Left forelimb (tissue), 1 donor: ENCODE measurements around the gene HSPBP1.
"Not testable (repeated sequence)": the region's sequence is repeated elsewhere in the genome, so short reads cannot be mapped to it uniquely, and the experiment has no call there.

Experiments
- DNase-seq: peaks from one replicate; pipeline ENCODE4 v3.0.0-alpha.2; 2018; ENCODE audit warnings: low spot score

The HSPBP1 gene

GRCh38 chr19:55239004-55239403, 40.9 kb downstream of the HSPBP1 start:
- DNase-seq, result no peak

- no peak for DNase-seq
These were observed 41.9 kb downstream of the HSPBP1 start for GRCh38 chr19:55238030-55238429.

DNA sequence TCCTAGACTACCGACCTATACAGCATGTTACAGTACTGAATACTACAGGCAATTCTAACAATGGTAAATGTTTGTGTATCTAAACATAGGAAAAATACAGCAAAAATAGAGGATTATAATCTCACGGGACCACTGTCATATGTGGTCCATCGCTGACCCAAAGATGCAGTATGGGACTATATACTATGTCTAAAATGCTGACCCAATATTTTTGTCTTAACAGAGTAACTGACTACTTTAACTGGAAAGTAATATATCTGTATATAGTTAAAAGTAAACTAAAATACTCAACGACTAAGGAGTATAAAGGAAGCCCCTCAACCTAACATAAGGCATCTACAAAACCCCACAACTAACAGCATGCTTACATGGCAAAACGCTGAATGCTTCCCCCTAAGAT, 46.9 kb downstream of the HSPBP1 start:
- no peak for DNase-seq

DNA sequence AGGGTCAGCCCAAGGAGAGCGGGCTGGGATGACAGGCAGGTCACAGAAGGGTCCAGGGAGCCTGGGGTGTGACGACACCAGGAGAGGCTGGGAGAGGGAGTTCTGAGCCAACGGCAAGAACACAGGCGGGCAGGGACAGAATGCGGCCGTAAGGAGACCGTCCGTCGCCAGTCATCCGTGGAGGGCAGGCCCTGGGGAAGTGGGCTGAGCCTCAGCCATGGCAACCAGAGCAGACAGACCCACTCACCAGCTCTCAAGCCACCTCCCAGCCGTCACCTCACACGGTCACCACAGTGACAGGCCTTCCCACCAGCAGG, 47.7 kb downstream of the HSPBP1 start:
- no peak for DNase-seq

DNA sequence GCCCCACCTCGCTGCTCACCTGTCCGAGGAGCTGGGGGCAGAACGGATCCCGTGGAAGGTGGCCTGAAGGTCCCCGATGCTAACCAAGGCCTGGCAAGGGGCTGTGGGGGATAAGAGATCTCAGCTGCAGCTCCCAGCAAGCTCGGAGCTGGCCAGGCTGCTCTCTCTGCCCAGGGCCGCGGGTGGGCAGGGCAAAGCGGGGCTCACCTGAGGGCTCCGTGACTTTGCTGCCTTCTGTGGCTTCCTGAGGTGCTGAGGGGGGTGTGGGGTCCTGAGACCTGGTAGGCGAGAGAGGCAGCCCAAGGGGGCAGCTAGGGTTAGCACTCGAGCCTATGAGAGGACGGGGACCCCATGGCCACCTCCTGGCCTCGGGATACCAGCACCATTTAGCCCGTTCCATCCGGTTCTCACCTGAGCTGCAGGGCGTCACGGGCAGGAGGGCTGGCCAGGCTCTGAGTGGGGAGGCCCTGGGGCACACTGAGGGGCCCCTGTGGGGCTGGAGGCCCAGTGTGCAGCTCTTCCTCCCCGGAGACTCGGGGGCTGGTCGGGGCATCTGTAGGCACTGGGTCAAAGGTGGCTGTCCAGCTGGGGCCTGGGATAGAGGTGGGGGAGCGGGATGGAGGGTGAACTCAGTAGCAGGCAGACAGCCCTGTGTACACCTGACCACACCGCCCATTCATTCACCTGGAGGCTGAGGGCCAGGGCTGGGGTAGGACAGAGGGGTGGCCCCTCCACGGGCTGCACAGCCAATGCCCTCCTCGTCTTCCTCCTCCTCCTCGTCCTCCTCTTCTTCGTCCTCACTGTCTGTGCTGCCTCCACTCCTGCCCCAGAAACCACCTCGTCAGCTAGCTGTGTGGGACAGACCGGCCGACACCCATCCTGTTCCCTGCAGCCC, 48.3 kb downstream of the HSPBP1 start:
- no peak for DNase-seq

DNA sequence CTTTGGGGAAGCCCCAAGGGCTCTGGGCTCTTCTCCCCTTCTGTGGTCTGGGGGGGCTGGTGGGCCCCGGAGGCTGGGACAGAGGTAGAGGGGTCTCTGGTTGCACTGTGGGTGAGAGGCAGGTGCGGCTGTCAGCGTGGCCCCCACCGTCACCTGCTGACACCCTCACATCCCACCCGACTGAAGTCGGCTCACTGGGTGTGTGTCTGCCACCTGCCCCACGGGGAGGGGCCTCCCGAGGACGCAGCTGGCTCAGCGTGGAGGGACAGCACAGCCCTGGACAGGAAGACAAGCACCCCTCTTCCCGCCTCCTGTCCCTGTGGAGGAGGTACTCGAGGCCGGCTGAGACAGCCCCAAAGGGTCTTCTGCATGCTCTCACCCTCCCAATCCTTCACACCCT, 49.1 kb downstream of the HSPBP1 start:
- no peak for DNase-seq

GRCh38 chr19:55230329-55230728, 49.6 kb downstream of the HSPBP1 start:
- no peak for DNase-seq

GRCh38 chr19:55229789-55230182, 50.1 kb downstream of the HSPBP1 start:
- no peak for DNase-seq

GRCh38 chr19:55229145-55229788, 50.6 kb downstream of the HSPBP1 start:
- DNase-seq, result no peak

GRCh38 chr19:55228403-55229031, 51.4 kb downstream of the HSPBP1 start, which contains the start of gene TMEM86B:
Gene TMEM86B, minus strand, starts transcription at chr19:55228763. Its CDS starts 22 bp downstream, at chr19:55228741.
- no peak for DNase-seq

DNA sequence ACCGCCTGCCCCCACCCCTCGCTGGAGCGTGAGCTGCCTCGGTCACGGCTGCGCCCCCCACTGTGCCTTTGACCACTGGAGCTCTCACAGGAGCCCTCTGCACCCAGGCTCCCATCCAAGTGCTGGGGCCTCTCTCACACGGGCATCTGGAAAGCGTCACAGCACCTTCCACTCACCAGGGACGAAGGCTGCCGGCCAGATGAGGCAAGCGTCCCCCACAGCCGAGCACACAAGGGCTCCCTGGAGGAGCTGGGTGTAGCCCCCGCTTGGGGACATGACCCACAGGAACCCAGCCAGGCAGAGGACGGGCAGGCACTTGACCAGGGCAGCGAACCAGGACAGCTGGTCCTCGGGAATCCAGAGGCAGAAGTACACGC, 51.9 kb downstream of the HSPBP1 start:
- no peak for DNase-seq

GRCh38 chr19:55227241-55228014, 52.5 kb downstream of the HSPBP1 start:
- DNase-seq, result no peak

GRCh38 chr19:55226788-55227187, 53.1 kb downstream of the HSPBP1 start:
- DNase-seq, result no peak

DNA sequence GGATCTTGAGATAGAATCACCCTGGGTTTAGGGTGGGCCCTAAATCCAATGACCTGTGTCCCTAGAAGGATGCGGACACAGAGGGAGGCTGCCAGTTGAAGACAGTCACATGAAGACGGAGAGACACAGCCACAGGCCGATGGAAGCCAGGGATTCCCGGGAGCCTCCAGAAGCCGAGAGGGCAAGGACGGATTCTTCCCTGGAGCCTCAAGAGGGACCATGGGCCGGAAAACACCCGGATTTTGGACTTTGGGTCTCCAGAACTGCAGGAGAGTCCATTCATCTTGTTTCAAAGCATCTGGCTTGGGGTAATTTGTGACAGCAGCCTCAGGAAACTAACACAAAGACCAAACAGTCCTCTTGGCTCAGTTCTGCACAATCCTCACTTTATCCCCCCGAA, 53.6 kb downstream of the HSPBP1 start:
- DNase-seq, result no peak

DNA sequence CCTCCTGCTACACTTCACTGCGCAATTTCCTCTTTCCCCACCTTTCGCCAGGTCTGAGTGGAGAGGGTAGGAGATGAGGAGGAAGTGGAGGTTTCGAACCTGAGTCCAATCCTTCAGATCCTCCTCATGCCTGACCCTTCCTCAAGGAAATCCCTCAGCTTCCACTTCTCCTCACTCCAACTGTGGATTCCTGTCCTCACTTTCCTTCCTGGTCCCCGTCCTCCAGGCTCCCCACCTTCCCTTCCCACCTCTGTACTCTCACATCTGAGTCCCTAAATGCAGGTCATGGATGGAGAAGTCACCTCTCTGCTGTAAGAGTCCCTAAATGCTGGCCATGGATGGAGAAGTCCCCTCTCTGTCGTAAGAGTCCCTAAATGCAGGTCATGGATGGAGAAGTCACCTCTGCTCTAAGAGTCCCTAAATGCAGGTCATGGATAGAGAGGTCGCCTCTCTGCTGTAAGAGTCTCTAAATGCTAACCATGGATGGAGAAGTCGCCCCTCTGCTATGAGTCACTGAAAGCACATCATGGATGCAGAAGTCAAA, 54.4 kb downstream of the HSPBP1 start:
- DNase-seq, result no peak

DNA sequence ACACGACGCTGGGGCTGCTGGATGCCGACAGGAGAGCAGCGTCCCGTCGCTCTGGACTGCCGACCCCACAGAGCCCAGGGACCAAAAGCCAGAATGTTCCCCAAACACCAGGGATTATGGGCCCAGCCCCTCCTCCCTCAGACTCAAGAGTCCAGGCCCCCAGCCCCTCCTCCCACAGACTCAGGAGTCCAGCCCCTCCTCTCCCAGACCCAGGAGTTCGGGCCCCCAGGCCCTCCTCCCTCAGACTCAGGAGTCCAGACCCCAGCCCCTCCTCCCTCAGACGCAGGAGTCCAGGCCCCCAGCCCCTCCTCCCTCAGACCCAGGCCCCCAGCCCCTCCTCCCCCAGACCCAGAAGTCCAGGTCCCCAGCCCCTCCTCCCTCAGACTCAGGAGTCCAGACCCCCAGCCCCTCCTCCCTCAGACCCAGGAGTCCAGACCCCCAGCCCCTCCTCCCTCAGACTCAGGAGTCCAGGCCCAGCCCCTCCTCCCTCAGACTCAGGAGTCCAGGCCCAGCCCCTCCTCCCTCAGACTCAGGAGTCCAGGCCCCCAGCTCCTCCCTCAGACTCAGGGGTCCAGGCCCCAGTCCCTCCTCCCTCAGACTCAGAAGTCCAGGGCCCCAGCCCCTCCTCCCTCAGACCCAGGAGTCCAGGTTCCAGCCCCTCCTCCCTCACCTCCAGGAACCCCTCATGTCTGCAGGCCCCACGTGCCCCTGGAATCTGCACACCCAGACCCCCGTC, 55.1 kb downstream of the HSPBP1 start:
- not testable (repeated sequence) for DNase-seq

- DNase-seq, result no peak
These were observed 55.8 kb downstream of the HSPBP1 start for GRCh38 chr19:55224038-55224665.

GRCh38 chr19:55223291-55224037, 56.4 kb downstream of the HSPBP1 start:
- DNase-seq, result no peak

GRCh38 chr19:55220525-55220924, 59.4 kb downstream of the HSPBP1 start:
- no peak for DNase-seq
